NCI-H2029 treated with DMSO at 0.1 percent for 48 hours (cell line): ENCODE data around the gene MAP6.

Experiments
- DNase-seq: peaks from one replicate; lab custom pipeline; 2025; lab: John Stamatoyannopoulos, UW

Gene MAP6

GRCh38 chr11:75627906-75628668 lies 40.8 kb downstream of the MAP6 start:
- DNase-seq = no peak

- no peak for DNase-seq
Observed at GRCh38 chr11:75626889-75627529, 41.8 kb downstream of the MAP6 start.

GRCh38 chr11:75625991-75626888 lies 42.6 kb downstream of the MAP6 start:
- no peak for DNase-seq

- DNase-seq = peak; percentile 67
Observed at GRCh38 chr11:75625021-75625420, 43.8 kb downstream of the MAP6 start.

- no peak for DNase-seq
Observed at GRCh38 chr11:75616281-75616680, 52.6 kb downstream of the MAP6 start.

- no peak for DNase-seq
Observed at GRCh38 chr11:75615751-75616150, 53.1 kb downstream of the MAP6 start.

- no peak for DNase-seq
Observed at GRCh38 chr11:75611823-75612222, 57.0 kb downstream of the MAP6 start.

GRCh38 chr11:75606099-75606498 lies 62.7 kb downstream of the MAP6 start:
- no peak for DNase-seq

- DNase-seq = no peak
Observed at GRCh38 chr11:75603791-75604736, 64.8 kb downstream of the MAP6 start.

- DNase-seq = no peak
Observed at GRCh38 chr11:75602951-75603350, 65.9 kb downstream of the MAP6 start.

GRCh38 chr11:75601494-75601893 lies 67.3 kb downstream of the MAP6 start:
- DNase-seq = no peak

GRCh38 chr11:75600356-75600755 lies 68.5 kb downstream of the MAP6 start:
- no peak for DNase-seq

GRCh38 chr11:75598900-75599299 lies 69.9 kb downstream of the MAP6 start:
- no peak for DNase-seq

GRCh38 chr11:75598264-75598663 lies 70.6 kb downstream of the MAP6 start:
- DNase-seq = no peak

GRCh38 chr11:75597636-75598035 lies 71.2 kb downstream of the MAP6 start:
- DNase-seq = peak; percentile 38

GRCh38 chr11:75596914-75597313 lies 71.9 kb downstream of the MAP6 start:
- no peak for DNase-seq

GRCh38 chr11:75595429-75595828 lies 73.4 kb downstream of the MAP6 start:
- DNase-seq = no peak

- no peak for DNase-seq
Observed at GRCh38 chr11:75594211-75594610, 74.6 kb downstream of the MAP6 start.

- peak; percentile 90 for DNase-seq
Observed at GRCh38 chr11:75593286-75593915, 75.4 kb downstream of the MAP6 start.

- peak; percentile 92 for DNase-seq
Observed at GRCh38 chr11:75592715-75593114, 76.1 kb downstream of the MAP6 start.

GRCh38 chr11:75591966-75592365 lies 76.9 kb downstream of the MAP6 start:
- no peak for DNase-seq
